ENCODE data around the gene GSDME.

GRCh38 chr7:24733414-24734060 lies 23.7 kb downstream of the GSDME start:
- TF ChIP-seq CTCF (conservative IDR thresholded peaks at IDR 0.05; ENCODE audit: low read depth, low read length): no peak
- TF ChIP-seq POLR2A (IDR thresholded peaks at IDR 0.05; ENCODE audit: low read depth, low read length): no peak
- TF ChIP-seq MXI1 (IDR thresholded peaks at IDR 0.05; ENCODE audit: borderline replicate concordance, low read depth, low read length): no peak
- TF ChIP-seq RFX5 (IDR thresholded peaks at IDR 0.05; ENCODE audit: low read depth, low read length): no peak
- no peak for TF ChIP-seq MAFK (IDR thresholded peaks at IDR 0.05; ENCODE audit: low read depth, low read length)
- TF ChIP-seq BHLHE40 (IDR thresholded peaks at IDR 0.05; ENCODE audit: low read depth, low read length): no peak
- TF ChIP-seq ELK1 (IDR thresholded peaks at IDR 0.05; ENCODE audit: borderline replicate concordance, low read depth, low read length): no peak
- TF ChIP-seq, protein P1, sequence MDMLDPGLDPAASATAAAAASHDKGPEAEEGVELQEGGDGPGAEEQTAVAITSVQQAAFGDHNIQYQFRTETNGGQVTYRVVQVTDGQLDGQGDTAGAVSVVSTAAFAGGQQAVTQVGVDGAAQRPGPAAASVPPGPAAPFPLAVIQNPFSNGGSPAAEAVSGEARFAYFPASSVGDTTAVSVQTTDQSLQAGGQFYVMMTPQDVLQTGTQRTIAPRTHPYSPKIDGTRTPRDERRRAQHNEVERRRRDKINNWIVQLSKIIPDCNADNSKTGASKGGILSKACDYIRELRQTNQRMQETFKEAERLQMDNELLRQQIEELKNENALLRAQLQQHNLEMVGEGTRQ (IDR thresholded peaks at IDR 0.05; ENCODE audit: low read depth, low read length): no peak
